Measurements from ENCODE around the gene SIGLEC11.
"Not testable (repeated sequence)": the region's sequence is repeated elsewhere in the genome, so short reads cannot be mapped to it uniquely, and the experiment has no call there.

Gene SIGLEC11

DNA sequence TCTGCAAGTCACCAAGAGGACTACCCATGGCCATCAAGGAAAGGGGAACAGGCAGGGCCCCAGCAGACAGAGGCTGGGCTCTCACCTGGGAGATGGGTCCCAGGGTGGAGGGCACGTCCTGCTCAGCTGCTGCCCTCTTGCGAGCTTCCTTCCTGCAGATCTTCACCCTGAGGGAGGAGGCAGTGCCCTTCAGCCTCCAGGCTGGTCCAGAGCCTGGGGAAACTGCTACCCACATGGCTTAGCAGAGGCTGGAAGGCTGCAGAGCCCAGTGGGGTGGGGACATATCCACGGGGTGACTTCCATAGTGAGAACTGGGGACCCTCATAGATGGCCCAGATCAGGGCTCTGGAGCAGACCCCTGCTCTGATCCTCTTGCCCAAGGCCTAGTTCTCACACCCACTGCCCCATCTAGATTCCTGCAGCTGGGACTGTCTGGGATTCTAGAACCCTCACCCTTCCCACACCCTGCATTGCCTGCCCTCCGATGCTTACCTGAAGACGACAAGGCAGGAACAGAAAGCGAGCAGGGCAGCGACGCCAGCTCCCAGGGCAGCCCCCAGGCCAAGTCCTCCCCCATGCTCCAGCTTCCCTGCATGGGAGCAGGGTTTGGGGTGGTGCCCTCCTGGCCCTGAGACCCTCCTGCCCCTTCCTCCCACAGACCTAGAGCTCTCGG lies 9.0 kb downstream of the SIGLEC11 start:
- no peak for DNase-seq
- Mint-ChIP-seq H3K4me3 (no peak overlapping the region), H3K27me3 (ENCODE audit: low read depth, poor library complexity) (peaks cover 10% of the 10 kb centered on the region), H3K27ac (no peak overlapping the region), H3K9me3 (peaks cover 3% of the 10 kb centered on the region), H3K4me1 (peaks cover 75% of the 10 kb centered on the region), H3K36me3 (ENCODE audit: low read depth) (no peaks in the 10 kb centered on the region)
- TF ChIP-seq, protein P1, sequence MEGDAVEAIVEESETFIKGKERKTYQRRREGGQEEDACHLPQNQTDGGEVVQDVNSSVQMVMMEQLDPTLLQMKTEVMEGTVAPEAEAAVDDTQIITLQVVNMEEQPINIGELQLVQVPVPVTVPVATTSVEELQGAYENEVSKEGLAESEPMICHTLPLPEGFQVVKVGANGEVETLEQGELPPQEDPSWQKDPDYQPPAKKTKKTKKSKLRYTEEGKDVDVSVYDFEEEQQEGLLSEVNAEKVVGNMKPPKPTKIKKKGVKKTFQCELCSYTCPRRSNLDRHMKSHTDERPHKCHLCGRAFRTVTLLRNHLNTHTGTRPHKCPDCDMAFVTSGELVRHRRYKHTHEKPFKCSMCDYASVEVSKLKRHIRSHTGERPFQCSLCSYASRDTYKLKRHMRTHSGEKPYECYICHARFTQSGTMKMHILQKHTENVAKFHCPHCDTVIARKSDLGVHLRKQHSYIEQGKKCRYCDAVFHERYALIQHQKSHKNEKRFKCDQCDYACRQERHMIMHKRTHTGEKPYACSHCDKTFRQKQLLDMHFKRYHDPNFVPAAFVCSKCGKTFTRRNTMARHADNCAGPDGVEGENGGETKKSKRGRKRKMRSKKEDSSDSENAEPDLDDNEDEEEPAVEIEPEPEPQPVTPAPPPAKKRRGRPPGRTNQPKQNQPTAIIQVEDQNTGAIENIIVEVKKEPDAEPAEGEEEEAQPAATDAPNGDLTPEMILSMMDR (IDR thresholded peaks at IDR 0.05) = no peak

DNA sequence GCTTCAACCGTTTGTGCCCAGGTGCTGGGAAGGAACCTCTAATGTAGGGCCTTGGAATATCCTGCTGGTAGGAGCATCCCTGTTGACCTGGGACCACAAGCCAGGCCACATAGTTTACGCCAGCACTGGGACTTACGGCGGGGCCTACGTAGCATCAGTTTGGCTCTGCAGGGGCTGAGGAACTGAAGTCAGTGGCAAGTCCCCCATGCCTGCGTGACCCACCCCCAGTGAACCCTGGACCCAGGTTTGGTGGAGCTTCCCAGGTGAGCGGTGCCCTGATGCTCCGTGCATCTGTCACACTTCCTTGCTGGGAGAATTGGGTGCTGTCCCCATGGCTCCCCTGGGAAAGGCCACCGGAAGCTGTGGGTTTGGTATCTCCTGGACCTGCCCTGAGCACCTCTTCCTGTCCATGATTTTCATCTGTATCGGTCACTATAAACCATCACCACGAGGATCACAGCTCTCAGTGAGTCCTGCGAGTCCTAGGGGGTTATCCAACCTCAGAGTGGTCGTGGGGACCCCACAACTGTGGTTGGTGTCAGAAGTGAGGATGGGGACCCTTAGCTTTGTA lies 9.9 kb downstream of the SIGLEC11 start:
- Mint-ChIP-seq H3K4me3 (peak overlapping the region; percentile 6), H3K27ac (no peak overlapping the region), H3K36me3 (ENCODE audit: low read depth) (no peaks in the 10 kb centered on the region), H3K27me3 (ENCODE audit: low read depth, poor library complexity) (peaks cover 10% of the 10 kb centered on the region), H3K4me1 (peaks cover 68% of the 10 kb centered on the region), H3K9me3 (peaks cover 3% of the 10 kb centered on the region)
- no peak for DNase-seq
- TF ChIP-seq, protein P1 (IDR thresholded peaks at IDR 0.05) = no peak

DNA sequence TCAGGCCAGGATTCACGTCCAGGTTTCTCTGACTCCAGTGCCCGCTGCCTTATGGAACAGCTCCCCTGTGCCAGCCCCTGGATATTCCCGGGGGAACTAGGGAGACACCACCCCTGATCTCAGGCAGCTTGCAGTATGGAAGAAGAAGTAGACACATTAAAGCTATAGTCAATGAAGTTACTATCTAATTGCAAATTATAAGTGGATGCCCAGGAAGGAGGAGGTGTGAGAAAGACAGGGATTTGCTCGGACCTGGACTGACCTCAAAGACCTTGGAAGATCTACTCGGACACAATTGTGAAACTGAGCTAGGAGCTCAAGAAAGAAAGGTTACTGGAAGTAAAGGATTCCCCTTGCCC lies 10.4 kb downstream of the SIGLEC11 start:
- Mint-ChIP-seq H3K4me1 (peaks cover 65% of the 10 kb centered on the region), H3K9me3 (peaks cover 3% of the 10 kb centered on the region), H3K36me3 (ENCODE audit: low read depth) (no peaks in the 10 kb centered on the region), H3K27ac (peak overlapping the region; percentile 29), H3K4me3 (no peak overlapping the region), H3K27me3 (ENCODE audit: low read depth, poor library complexity) (peaks cover 10% of the 10 kb centered on the region)
- no peak for DNase-seq
- TF ChIP-seq, protein P1 (IDR thresholded peaks at IDR 0.05) = no peak

DNA sequence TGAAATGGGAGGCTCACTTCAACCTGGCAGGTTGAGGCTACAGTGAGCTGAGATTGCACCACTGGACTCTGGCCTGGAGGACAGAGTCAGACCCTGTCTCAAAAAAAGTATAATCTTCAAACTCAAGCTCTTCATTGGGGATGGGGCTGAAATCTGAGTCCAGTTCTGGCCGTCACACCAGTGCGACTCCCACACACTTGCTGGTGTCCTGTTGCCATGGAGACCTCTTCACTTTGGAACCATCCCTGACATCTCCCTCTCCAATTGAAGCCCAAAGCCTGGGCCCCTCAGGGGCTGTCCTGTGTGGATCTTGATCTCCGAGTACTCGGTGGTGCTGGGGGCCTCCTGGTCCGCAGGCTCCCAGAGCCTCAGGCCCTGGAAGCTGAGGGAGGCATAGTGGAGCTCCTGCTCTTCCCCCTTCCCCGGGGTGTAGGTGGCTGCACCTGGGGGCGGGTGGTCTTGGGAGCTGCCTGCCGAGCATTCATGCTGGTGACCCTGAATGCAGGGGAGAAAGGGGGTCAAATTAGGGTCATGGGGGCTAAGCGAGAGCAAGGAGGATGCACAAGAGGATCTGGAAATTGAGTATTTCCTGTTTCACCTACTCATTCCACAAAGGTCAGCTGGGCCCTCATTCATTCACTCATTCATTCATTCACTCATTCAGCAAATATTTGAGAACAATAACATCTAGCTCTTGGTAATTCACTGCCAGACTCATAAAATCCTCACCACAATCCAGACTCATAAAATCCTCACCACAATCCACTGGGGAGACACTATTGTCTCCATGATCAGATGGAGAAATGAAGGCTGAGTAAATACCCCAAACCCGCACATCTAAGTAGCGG lies 11.0 kb downstream of the SIGLEC11 start:
- Mint-ChIP-seq H3K9me3 (peaks cover 3% of the 10 kb centered on the region), H3K4me1 (peaks cover 59% of the 10 kb centered on the region), H3K27ac (peak overlapping the region; percentile 70), H3K36me3 (ENCODE audit: low read depth) (no peaks in the 10 kb centered on the region), H3K27me3 (ENCODE audit: low read depth, poor library complexity) (peaks cover 10% of the 10 kb centered on the region), H3K4me3 (peak overlapping the region; percentile 52)
- TF ChIP-seq, protein P1 (IDR thresholded peaks at IDR 0.05) = no peak
- DNase-seq = peak; percentile 34

DNA sequence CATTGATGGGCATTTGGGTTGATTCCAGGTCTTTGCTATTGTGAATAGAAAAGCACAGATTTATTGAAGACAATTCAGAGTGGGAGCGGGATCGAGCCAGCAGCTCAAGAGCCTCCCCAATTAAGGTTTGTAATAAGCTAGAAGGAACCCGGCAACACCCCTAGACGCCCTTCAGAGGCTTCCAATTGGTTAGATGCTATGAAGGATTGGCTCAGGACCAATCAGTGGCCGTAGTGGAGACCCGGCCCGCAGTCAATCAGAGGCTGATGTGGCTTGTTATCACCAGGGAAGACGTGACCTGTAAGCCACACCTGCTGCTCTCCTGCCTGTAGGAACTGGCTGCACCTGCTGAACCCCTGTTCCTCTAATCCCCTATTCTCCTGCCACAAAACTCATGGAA lies 14.6 kb downstream of the SIGLEC11 start:
- Mint-ChIP-seq H3K4me3 (no peak overlapping the region), H3K9me3 (no peaks in the 10 kb centered on the region), H3K36me3 (ENCODE audit: low read depth) (no peaks in the 10 kb centered on the region), H3K27ac (no peak overlapping the region), H3K27me3 (ENCODE audit: low read depth, poor library complexity) (peaks cover 16% of the 10 kb centered on the region), H3K4me1 (peaks cover 32% of the 10 kb centered on the region)
- TF ChIP-seq, protein P1 (IDR thresholded peaks at IDR 0.05) = no peak
- DNase-seq = no peak

DNA sequence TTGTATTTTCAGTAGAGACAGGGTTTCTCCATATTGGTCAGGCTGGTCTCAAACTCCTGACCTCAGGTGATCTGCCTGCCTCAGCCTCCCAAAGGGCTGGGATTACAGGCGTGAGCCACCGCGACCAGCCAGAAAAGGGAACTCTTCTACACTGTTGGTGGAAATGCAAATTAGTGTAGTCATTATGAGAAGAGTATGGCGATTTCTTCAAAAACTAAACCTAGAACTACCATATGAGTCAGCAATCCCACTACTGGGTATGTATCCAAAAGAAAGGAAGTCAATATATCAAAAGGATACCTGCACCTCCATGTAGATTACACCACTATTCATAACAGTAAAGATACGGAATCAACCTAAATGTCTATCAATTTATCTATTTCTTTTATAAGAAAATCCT lies 16.4 kb downstream of the SIGLEC11 start:
- H3K27ac Mint-ChIP-seq; H3K36me3 Mint-ChIP-seq (ENCODE audit: low read depth); H3K9me3 Mint-ChIP-seq; H3K4me3 Mint-ChIP-seq; DNase-seq: not testable (repeated sequence)
- Mint-ChIP-seq H3K27me3 (ENCODE audit: low read depth, poor library complexity) (peaks cover 16% of the 10 kb centered on the region), H3K4me1 (peaks cover 26% of the 10 kb centered on the region)
